Skin epidermis (tissue), 12 donors: ENCODE results near the gene TCEA3.

Experiments
- H3K27ac ChIP-seq, 21 experiments: fragments of 200-600 bp; sonication (generic) in 11 of 21; one replicate each; pipeline ENCODE4 v1.5.0; 2020; ENCODE audit warnings: mild to moderate bottlenecking in 3 of 21, inconsistent platforms in 2 of 21, moderate library complexity in 2 of 21
- H3K4me3 ChIP-seq, 7 experiments: fragments of 200-600 bp; sonication (generic) in 2 of 7; one replicate each; pipeline ENCODE4 v1.5.0; 2020; ENCODE audit warnings: inconsistent platforms in 2 of 7, mild to moderate bottlenecking in 2 of 7, moderate library complexity in 1 of 7

Gene TCEA3

DNA sequence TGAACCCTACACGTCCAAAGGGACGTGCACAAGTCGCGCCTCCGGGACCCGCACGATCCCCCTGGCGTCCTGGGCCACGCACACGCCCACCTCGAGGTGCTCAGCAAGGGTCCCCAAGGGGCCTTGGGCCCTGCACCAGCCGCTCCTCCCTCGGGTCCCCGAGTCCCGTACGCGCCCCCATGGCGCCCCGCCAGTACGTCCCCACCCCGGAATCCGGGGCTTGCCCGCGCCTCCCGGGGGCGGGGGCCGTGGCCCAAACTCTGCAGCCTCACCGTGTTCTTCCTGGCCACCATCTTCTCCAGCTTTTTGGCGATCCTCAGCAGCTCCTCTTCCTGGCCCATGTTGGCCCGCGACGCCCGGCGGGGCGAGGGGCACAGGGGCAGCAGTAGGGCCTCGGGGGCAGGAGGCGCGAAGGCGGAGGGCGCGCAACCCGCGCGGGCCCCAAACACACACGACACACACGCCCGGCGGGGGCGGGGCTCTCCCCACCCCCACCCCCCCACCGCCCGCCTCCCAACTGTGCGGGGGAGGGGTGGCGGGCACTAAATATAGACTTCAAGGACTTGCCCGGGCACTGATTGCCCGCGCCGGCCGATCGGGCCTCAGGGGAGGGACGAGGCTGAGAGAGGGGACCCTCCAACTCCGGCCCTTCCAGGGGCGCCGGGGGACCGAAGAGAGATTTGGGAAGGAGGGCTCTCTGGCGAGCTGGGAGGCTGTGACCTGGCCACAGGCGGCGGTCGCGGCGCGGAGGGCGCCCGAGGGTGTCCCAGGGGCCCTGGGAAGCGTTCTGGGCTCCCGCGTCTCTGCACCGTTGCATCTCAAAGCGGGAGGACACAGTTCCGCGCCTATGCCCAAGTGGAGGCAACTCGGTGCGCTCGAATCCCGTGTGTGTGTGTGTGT is at the start of gene TCEA3:
TCEA3 (minus strand) TSS at position 456 of the 900 bp plus-strand sequence; CDS start at position 341, 115 bp downstream.
- peak within 1 kb of the TSS; percentile 43 to 55 (median 49) for H3K4me3 ChIP-seq
- peak within 1 kb of the TSS in 19 of 21 experiments; percentile 55 to 89 (median 75) for H3K27ac ChIP-seq

DNA sequence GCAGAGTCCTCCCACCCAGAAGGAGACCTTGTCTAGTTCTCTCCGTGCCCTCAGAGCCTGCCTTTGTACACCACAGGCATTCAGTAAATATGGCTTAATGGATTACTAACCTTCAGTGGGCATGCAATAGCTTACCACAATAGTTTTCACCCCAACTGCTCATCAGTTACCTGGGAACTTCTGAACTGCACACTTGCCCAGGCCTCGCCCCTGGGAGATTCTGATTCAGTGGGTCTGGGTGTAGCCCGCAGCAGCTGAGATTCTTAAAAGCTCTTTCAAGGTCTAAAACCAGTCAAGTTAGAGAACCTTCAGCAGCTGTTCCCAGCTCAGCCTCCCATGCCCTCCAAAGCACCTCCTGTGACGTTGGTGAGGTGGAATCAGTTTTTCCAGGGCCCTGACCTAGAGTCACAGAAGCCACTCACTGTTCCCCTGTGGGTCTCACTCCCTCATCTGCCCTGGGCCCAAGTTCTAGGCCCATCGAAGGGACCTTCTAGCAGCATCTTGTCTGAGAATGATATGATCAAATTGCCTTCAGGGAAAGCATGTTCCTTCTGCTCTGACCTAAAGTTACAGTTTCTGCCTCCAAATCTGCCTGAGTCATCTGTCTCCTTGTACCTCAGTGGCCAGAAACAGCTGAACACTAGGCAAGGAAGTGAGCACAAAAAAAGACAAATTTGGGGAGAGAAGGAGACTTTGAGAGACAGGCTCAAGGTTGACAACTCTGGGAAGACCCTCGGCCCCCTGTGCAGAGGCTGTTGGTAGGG is 48.7 kb upstream of the TCEA3 start:
- H3K4me3 ChIP-seq, result no peak overlapping the region
- peak overlapping the region in 12 of 21 experiments; percentile 2 to 70 (median 39) for H3K27ac ChIP-seq

DNA sequence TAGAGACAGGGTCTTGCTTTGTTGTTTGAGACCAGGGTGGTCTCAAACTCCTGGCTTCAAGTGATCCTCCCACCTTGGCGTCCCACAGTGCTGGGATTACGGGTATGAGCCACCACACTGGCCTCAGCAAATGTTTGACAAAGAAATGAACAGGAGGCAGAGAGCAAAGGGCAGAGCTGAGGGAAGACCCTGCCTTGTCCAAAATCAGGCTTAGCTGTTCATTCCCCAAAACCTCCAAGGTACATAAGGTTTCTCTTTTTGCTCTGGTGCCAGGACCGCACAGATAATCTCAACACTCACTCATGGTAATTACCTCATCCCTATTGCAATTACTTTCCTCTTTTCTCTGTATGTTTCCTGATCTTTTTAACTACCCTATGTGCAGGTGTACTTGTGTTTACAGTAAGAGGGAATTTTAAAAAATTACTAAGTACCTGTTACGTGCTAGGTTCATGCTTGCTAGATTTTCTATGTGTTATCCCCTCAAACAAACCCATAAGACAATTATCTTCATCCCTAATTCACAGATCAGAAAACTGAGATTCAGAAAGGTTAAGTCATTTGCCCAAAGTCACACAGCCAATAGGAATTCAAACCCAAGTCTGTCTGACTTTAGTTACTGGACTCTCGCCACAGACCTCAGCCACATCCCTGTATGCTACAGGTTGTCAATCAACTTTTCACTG is 47.9 kb upstream of the TCEA3 start:
- Histone ChIP-seq H3K4me3 (no peak overlapping the region), H3K27ac (peak overlapping the region in 5 of 21 experiments; percentile 36 to 70 (median 48))

GRCh38 chr1:23471473-23472075 is 47.0 kb upstream of the TCEA3 start:
- peak overlapping the region in 4 of 21 experiments; percentile 16 to 66 (median 32) for H3K27ac ChIP-seq
- H3K4me3 ChIP-seq, result no peak overlapping the region

DNA sequence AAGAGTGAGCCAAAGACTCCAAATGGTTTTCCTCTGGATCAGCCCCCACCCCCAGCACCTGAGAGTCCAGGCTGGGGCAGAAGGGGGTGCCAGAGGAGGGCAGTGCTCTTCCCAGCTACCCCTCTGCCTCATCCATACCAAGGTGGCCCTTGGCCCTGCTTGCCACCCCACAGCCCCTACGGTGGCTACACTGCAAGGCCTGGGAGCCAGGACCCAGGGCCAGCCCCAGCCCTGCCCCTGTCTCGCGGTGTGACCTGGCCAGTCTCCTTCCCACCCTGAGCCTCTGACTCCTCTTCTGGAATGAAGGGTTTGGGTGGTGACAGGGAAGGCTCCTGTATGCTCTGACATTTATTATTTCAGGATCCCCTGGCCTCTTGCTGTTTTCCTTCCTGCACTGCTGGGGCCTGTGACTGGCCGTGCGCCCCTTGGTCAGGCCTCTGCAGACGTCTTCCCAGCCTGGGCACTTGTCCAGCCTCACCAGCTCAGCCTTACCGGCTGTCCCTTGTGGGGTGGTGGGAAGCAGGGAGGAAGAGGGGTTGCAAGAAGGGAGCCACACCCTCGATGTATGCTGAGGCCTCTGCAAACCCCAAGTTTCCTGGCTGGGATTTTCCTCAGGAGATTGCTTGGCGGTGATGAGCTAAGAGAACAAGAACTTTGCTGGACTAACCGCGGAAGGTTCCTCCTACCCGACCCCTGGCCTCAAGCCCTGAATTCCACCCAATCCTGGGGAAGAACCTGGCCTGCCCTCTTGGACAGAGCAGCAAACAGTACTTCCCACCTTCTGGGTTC is 45.9 kb upstream of the TCEA3 start:
- Histone ChIP-seq H3K4me3 (no peak overlapping the region), H3K27ac (peak overlapping the region in 14 of 21 experiments; percentile 12 to 70 (median 31))

- Histone ChIP-seq H3K27ac (peak overlapping the region in 3 of 21 experiments; percentile 22 to 66 (median 28)), H3K4me3 (no peak overlapping the region)
Measured at GRCh38 chr1:23469372-23469982, 44.9 kb upstream of the TCEA3 start.

GRCh38 chr1:23466423-23466989 is 42.0 kb upstream of the TCEA3 start:
- Histone ChIP-seq H3K27ac (no peak overlapping the region), H3K4me3 (no peak overlapping the region)

- Histone ChIP-seq H3K4me3 (no peak overlapping the region), H3K27ac (peak overlapping the region in 1 of 21 experiments; percentile 26)
Measured at GRCh38 chr1:23463286-23463685, 38.7 kb upstream of the TCEA3 start.

GRCh38 chr1:23462766-23463165 is 38.2 kb upstream of the TCEA3 start:
- Histone ChIP-seq H3K4me3 (no peak overlapping the region), H3K27ac (no peak overlapping the region)

- Histone ChIP-seq H3K27ac (no peak overlapping the region), H3K4me3 (no peak overlapping the region)
Measured at GRCh38 chr1:23461050-23461449, 36.5 kb upstream of the TCEA3 start.

- Histone ChIP-seq H3K4me3 (no peak overlapping the region), H3K27ac (no peak overlapping the region)
Measured at GRCh38 chr1:23460519-23460918, 36.0 kb upstream of the TCEA3 start.

DNA sequence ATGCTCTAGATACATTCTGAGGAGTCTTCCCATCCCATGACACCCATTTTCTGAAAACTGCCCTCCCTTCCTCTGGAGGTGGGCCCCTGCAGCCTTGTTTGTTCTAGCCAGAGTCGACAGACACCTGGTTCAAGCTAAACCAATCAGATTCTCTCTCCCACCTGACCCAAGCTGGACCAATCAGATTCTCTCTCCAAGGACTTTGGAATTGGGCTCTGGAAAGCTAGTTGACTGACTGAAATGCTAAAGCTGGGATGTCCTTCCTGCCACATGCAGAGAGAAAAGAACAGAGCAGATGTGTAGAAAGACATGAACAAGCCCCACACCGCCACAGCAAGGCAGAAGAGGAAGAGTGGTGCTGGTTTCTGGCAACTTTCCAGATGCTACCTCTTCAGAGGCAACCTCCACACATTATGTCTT is 34.8 kb upstream of the TCEA3 start:
- no peak overlapping the region for H3K27ac ChIP-seq

DNA sequence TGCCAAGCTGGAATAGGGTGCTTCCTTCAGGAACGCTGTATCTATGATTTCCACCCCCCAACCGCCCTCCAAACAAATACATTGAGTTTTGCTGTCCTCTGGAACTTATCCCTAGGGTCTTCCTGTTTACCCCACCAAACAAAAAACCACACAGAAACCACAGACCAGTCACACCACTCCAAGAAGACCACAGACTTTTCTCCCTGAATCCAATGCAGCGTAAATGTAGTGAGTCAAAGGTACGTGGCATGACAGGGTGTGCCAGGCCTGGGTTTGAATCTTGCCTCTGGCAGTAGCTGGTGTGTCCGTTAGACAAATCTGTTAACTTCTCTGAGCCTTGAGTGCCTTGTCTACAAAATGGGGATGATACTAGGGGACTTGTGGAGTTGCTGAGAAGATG is 31.7 kb upstream of the TCEA3 start:
- Histone ChIP-seq H3K27ac (peak overlapping the region in 2 of 21 experiments; percentile 23 to 57), H3K4me3 (no peak overlapping the region)

More for the DNA sequence above, 34.8 kb upstream of the TCEA3 start:
- H3K4me3 ChIP-seq, result no peak overlapping the region

DNA sequence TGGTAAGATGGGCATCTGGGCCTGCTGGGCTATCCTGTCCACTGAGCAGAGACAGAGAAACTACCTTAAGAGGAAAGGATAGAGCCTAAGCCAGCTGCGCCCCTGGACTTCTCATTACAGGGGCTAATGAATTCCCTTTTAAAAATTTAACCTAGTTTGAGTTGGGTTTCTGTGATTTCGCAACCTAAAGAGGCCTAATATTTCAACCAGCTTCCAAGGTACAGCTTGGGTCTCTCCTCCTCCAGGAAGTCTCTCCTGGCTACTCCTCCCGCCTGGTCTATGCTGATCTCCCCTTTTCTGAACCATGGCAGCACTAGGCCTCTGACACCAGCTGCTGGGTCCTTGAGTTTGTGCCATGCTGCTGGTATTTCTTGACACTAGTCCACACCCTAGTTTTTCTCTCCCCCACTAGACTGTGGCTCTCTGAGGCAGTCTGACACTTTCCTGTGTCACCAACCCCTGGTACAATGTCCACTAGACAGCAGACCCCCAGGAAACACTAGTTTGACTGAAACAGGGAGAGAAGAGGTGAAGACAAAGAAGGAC is 29.0 kb upstream of the TCEA3 start:
- no peak overlapping the region for H3K4me3 ChIP-seq
- peak overlapping the region in 7 of 21 experiments; percentile 38 to 82 (median 68) for H3K27ac ChIP-seq

- H3K27ac ChIP-seq, result peak overlapping the region in 16 of 21 experiments; percentile 11 to 83 (median 68)
- no peak overlapping the region for H3K4me3 ChIP-seq
Measured at GRCh38 chr1:23452011-23452411, 27.5 kb upstream of the TCEA3 start.

DNA sequence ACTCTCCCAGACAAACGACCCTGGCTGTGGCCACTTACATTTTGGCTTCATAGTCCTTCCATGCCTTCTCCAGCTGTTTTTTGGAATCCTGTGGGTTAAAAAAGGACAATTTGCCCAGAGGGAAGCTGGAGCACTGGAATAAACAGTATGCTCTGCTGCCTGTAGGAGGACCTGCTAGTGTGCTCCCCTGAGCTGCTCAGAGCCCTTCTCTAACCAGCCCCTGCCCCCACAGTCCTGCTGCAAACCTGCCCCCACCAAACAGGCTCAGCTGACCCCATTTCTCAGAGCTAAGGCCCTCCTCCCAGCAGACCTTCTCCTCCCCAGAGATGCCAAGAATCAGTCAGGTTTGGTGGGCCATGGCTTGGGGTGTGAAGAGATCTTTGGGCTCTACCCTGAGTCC is 26.9 kb upstream of the TCEA3 start:
- H3K4me3 ChIP-seq, result no peak overlapping the region
- peak overlapping the region in 16 of 21 experiments; percentile 11 to 83 (median 68) for H3K27ac ChIP-seq

GRCh38 chr1:23450894-23451293 is 26.3 kb upstream of the TCEA3 start:
- Histone ChIP-seq H3K4me3 (no peak overlapping the region), H3K27ac (peak overlapping the region in 14 of 21 experiments; percentile 11 to 83 (median 68))
